K562 treated with DMSO at 1 percent for 48 hours (cell line): ENCODE data around the gene OS9. TPM values are rescaled to one million over a fixed set of nuclear protein-coding genes. Genes with fewer than 3 reads are reported as not detected.

Experiments used
- total RNA-seq: library from RNA; unstranded; fragments of 300-600 nt; gene quantifications from 2 replicates; pipeline ENCODE4 v1.2.3, GENCODE V29; 2022; ENCODE audit warnings: low replicate concordance; ENCODE audit errors: extremely low read depth

Gene OS9, protein sequence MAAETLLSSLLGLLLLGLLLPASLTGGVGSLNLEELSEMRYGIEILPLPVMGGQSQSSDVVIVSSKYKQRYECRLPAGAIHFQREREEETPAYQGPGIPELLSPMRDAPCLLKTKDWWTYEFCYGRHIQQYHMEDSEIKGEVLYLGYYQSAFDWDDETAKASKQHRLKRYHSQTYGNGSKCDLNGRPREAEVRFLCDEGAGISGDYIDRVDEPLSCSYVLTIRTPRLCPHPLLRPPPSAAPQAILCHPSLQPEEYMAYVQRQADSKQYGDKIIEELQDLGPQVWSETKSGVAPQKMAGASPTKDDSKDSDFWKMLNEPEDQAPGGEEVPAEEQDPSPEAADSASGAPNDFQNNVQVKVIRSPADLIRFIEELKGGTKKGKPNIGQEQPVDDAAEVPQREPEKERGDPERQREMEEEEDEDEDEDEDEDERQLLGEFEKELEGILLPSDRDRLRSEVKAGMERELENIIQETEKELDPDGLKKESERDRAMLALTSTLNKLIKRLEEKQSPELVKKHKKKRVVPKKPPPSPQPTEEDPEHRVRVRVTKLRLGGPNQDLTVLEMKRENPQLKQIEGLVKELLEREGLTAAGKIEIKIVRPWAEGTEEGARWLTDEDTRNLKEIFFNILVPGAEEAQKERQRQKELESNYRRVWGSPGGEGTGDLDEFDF
- total RNA-seq: 921 TPM in 1 of 2 replicates, not detected in the other

DNA sequence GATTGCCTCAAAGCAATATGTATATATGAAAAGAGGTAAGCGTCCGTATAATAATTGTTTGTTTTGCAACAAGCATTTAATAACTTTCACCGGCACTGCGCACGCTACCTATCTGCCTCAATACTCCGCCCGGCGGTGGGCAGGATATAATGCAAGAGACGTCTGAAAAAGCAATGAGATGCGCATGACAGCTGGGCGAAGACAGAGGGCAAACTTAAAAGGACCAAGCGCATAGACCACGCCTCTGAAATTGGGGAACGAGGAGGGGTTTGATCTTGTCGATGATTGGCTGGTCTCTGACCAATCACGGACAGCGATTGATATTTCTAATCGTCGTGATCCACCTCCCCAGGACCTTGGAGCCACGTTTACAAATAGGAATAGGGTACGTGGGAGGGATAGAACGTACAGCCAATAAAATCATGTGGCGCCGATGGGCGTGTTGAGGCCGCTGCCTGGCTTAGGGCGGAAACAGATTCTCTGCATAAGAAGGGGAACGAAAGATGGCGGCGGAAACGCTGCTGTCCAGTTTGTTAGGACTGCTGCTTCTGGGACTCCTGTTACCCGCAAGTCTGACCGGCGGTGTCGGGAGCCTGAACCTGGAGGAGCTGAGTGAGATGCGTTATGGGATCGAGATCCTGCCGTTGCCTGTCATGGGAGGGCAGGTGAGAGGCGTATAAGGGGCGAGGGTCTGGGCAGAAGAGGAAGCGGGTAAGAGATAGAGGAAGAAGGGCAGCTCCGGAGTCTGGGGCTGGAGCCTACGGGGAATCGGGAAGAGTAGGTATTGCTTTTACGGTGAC is at the start of gene OS9:
OS9 (plus strand) TSS at position 474 of the 800 bp plus-strand sequence; CDS start at position 504, 30 bp downstream.

DNA sequence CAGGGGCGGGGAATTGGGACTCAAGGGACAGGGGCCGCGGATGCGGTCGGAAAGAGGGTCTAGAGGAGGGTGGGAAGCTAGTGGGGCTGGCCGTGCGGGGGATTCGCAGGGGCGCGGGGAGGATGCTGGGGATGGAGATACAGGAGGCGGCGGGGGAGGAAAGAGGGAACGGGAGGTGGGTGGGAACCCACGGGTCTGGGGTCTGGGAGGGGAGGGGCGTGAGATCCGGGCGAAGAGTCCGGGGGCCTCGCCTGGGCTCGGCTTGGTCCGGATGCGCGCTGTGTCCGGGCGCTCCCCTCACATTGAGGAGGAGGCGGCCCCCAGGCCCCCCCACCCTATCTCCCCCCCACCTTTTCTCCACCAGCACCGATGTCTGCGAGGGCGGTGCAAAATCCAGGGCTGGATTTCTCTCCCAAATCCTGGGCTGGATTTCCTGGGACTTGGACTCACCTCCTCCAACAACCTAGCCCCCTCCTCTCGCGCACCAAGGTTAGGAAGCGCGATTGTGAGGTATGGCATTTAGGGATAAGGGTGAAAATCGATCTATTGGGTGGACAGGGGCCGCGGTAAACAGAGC is 44.8 kb downstream of the OS9 start, which contains the start of gene AGAP2:
AGAP2 (minus strand) TSS at position 82 of the 577 bp plus-strand sequence. CDS start 496 bp downstream, outside the sequence.

DNA sequence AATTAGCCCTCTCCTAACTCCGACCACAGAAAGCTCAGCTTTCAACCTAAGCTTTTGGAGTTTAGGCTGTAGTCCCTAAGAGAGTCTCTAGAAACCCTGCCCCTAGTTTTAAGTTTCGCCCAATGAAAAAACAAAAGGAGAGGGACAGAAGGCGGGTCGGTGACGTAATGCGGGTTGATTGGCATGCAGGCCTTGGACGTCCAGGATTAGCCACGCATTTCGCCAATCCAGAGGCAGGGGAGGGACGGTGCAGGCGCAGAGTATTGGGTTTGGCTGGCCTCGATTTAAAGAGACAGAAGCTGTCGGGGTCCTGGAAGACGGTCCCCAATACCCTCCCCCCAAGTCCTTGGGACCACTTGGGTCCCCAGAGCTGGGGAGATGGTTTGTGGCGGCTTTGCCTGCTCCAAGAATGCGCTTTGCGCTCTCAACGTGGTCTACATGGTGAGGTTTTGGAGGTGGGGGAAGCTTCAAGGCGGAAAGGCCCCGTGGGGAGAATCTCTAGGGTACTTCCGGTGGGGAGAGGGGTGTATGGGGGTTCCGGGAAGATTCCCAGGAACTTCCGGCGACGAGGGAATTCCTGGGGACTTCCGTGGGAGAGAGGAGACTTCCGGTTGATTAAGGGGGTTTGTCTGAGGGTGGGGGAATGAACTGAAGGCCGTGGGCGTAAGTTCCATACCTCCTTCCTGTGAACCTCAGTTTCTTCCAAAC is 51.0 kb downstream of the OS9 start, which contains the start of gene TSPAN31:
TSPAN31 (plus strand) TSS at position 263 of the 708 bp plus-strand sequence; CDS start at position 379, 116 bp downstream.

DNA sequence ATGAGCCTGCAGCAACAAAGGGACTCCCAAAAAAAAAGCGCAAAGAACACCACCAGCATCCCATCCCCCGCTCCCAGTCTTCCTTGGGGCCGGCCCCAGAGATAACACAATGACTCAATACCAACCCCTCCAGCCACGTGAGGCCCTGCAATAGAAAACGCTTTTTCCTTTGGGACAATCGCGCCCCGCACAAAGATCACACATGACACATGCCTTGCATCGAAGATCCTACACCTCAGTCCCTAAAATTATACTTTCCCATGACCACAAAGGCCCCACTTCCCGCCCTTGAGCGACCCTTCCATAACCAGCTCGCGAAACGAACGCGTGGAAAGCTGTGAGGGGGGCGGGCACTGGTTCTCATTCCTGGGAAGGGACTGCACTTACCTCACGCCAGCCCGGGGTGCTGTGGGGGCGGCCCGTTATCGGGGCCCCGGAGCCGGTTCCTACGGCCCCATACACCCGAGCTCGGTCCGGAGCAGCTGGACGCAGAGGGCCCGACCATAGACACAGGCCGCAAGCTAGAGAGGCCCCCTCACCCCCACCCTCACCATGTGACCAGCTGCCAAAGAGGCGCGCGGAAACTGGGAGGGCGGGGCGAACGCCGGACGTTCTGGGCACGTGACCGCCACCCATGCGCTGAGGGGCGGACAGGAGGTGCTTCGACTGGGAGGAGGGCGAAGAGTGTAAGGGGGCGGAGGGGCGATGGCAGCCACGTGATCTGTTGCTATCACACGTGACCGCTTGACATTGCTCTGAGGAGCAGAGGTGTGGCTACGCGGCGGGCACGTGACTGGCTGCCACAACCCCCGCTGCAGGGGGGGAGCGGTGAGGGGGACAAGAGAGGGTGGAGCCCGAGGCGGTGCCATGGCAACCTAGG is 58.1 kb downstream of the OS9 start, which contains the start of gene CDK4:
CDK4 (minus strand) TSS at position 523 of the 880 bp plus-strand sequence. CDS start 593 bp downstream, outside the sequence.

DNA sequence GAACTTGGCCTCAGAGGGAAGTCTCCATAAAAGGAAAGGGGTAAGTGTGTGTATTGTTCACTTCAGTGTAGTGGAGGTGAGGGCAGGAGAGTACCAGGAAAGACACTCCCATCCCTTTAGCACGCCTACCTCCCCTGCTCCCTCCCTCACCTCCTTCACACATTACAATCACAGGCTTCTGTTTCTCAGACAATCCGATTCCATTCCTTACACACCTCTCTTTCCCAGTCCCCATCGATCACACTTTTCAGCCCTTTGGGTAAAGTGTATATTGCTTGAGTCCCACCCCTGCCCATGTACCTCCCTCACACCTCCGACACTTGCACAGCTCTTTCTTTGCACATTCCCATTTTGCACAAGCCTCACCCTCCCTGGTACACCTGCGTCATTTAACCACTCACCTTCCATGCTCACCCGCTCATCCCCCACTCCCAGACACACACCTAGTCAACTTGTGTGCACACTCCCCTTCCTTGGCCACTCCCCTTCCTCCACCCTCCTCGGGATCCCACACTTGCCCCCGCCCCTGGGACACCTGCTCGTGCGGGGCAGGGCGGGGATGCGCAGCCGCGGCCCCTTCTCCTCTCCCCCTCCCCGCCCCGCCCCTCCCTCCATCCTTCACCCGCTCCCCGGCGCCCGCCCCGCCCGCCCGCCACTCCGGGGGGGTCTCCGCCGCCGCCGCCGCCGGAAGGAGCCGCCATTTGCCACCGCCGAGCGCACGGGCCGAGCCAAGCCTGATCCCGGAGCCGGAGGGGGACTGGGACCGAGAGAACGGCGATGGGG is 60.7 kb downstream of the OS9 start, which contains the start of gene MARCHF9:
MARCHF9 (plus strand) TSS at position 693 of the 783 bp plus-strand sequence. CDS start 426 bp downstream, outside the sequence.

DNA sequence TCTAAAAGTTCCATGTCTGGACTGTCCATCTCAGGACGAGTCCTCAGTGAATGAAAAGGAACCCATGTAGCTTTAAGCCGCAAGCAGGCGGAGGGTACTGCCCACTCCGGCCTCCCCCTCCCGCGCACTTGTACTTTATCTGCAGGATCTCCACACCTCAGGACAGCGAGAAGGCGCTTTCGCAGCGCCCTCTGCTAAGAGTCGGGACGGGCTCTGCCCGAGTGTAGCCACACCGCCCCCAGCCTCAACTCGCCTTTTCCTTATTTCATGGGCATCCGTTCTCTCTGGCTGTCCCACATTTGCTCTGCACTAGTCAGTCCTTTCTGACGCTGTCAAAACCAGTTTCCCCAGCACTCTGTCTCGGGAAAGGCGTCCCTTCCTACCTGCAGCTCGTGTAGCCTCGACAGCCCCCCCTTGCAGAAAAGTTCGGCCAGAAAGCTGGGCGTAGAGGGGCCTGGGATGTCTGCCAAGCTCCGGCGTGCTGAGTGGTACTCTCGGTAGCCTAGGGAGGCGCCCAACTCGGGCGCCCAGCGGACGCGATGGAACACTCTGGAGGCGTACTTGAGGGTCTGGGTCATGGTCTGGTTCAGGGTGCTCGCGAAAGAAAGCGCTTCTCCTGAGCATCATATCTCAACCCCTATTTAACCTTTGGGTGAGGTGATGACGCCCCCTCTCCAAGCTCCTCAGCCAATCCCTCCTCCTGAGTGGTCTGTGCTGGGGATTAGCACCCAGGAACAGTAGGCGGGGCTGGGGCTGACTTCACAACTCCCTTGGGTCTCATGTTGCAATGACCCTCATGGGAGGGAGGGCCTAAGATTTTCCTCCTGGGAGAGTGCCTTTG is 72.8 kb downstream of the OS9 start, which contains the start of gene CYP27B1:
CYP27B1 (minus strand) TSS at position 615 of the 841 bp plus-strand sequence; CDS start at position 578, 37 bp downstream.

Other genes with a start within 250 kb of the OS9 start
- not detected in 2 replicates for gene INHBE, start 238.8 kb upstream of the OS9 start, total RNA-seq
- gene GLI1, start 234.3 kb upstream of the OS9 start, total RNA-seq: not detected in 2 replicates
- not detected in 2 replicates for gene ARHGAP9, start 214.3 kb upstream of the OS9 start, total RNA-seq
- gene MARS1, start 206.1 kb upstream of the OS9 start, total RNA-seq: 1,111 TPM in 1 of 2 replicates, not detected in the other
- not detected in 2 replicates for gene DDIT3, start 173.6 kb upstream of the OS9 start, total RNA-seq
- gene MBD6, start 171.3 kb upstream of the OS9 start, total RNA-seq: not detected in 2 replicates
- 249 TPM in 1 of 2 replicates, not detected in the other for gene DCTN2, start 146.9 kb upstream of the OS9 start, total RNA-seq
- gene KIF5A, start 144.1 kb upstream of the OS9 start, total RNA-seq: not detected in 2 replicates
- not detected in 2 replicates for gene PIP4K2C, start 102.9 kb upstream of the OS9 start, total RNA-seq
- not detected in 2 replicates for gene DTX3, start 89.3 kb upstream of the OS9 start, total RNA-seq
- gene ARHGEF25, start 82.7 kb upstream of the OS9 start, total RNA-seq: not detected in 2 replicates
- gene B4GALNT1, start 60.9 kb upstream of the OS9 start, total RNA-seq: not detected in 2 replicates
- not detected in 2 replicates for gene AGAP2, start 44.6 kb downstream of the OS9 start, total RNA-seq
- gene TSPAN31, start 50.9 kb downstream of the OS9 start, total RNA-seq: not detected in 2 replicates
- not detected in 2 replicates for gene CDK4, start 58.2 kb downstream of the OS9 start, total RNA-seq
- gene MARCHF9, start 61.0 kb downstream of the OS9 start, total RNA-seq: not detected in 2 replicates
- gene CYP27B1, start 72.9 kb downstream of the OS9 start, total RNA-seq: not detected in 2 replicates
- not detected in 2 replicates for gene METTL1, start 78.0 kb downstream of the OS9 start, total RNA-seq
- gene EEF1AKMT3, start 78.5 kb downstream of the OS9 start, total RNA-seq: not detected in 2 replicates
- gene TSFM, start 88.7 kb downstream of the OS9 start, total RNA-seq: not detected in 2 replicates
- not detected in 2 replicates for gene AVIL, start 124.6 kb downstream of the OS9 start, total RNA-seq
- gene CTDSP2, start 152.6 kb downstream of the OS9 start, total RNA-seq: 74.3 TPM in 1 of 2 replicates, not detected in the other
- not detected in 2 replicates for gene ATP23, start 247.4 kb downstream of the OS9 start, total RNA-seq